Neural cell (in vitro differentiated cells): ENCODE results near the gene KPTN. TPM values are rescaled to one million over a fixed set of nuclear protein-coding genes. Genes with fewer than 3 reads are reported as not detected.

Experiments
- H2AFZ ChIP-seq: fragments of 200-600, 300-800 bp; sonication (generic), shearing (Covaris generic); 2 replicates; pipeline ENCODE4 v1.6.0; 2014; ENCODE audit warnings: low read depth, mild to moderate bottlenecking, antibody characterized with exemption, low read length, moderate library complexity
- H3F3A ChIP-seq: fragments of 200-600 bp; shearing (Covaris generic); 2 replicates; pipeline ENCODE4 v1.6.1; 2016; ENCODE audit warnings: mild to moderate bottlenecking, moderate library complexity, mixed read lengths, antibody characterized with exemption, low read length; ENCODE audit not compliant: insufficient read depth, poor library complexity, severe bottlenecking
- H3K27ac ChIP-seq: fragments of 200-600, 300-800 bp; sonication (generic), shearing (Covaris generic); 2 replicates; pipeline ENCODE4 v1.5.1; 2014; ENCODE audit warnings: mild to moderate bottlenecking, low read length, moderate library complexity
- H3K27me3 ChIP-seq: fragments of 300-800, 200-600 bp; sonication (generic), shearing (Covaris generic); 2 replicates; pipeline ENCODE4 v1.6.0; 2014; ENCODE audit warnings: mild to moderate bottlenecking, low read depth, low read length, moderate library complexity; ENCODE audit not compliant: insufficient read depth
- H3K36me3 ChIP-seq: fragments of 300-800, 200-600 bp; sonication (generic), shearing (Covaris generic); 2 replicates; pipeline ENCODE4 v1.5.1; 2014; ENCODE audit warnings: mild to moderate bottlenecking, antibody characterized with exemption, low read length, moderate library complexity; ENCODE audit not compliant: insufficient read depth
- H3K4me2 ChIP-seq: fragments of 300-800, 200-600 bp; sonication (generic), shearing (Covaris generic); 2 replicates; pipeline ENCODE4 v1.6.0; 2014; ENCODE audit warnings: mild to moderate bottlenecking, low read length
- H3K4me3 ChIP-seq: fragments of 300-800, 200-600 bp; sonication (generic), shearing (Covaris generic); 2 replicates; pipeline ENCODE4 v1.5.1; 2014; ENCODE audit warnings: mild to moderate bottlenecking, low read length, moderate library complexity
- H3K79me2 ChIP-seq: fragments of 200-600 bp; shearing (Covaris generic); replicated peaks from 2 replicates; pipeline ENCODE4 v1.6.0; 2014; ENCODE audit warnings: mild to moderate bottlenecking, low read length, moderate library complexity; ENCODE audit not compliant: insufficient read depth
- H3K9ac ChIP-seq: fragments of 300-800, 200-600 bp; sonication (generic), shearing (Covaris generic); 2 replicates; pipeline ENCODE4 v1.6.1; 2016; ENCODE audit warnings: mild to moderate bottlenecking, low read length, mixed read lengths
- H3K9me2 ChIP-seq: fragments of 200-600 bp; shearing (Covaris generic); 2 replicates; pipeline ENCODE4 v1.6.1; 2016; ENCODE audit warnings: mild to moderate bottlenecking, low read length, mixed read lengths; ENCODE audit not compliant: insufficient read depth
- H3K9me3 ChIP-seq: fragments of 200-600, 300-800 bp; sonication (generic), shearing (Covaris generic); 2 replicates; pipeline ENCODE4 v1.6.1; 2016; ENCODE audit warnings: mild to moderate bottlenecking, mixed run types, low read length, moderate library complexity, mixed read lengths
- H4K20me1 ChIP-seq: fragments of 200-600 bp; shearing (Covaris generic); 2 replicates; pipeline ENCODE4 v1.6.1; 2016; ENCODE audit warnings: mild to moderate bottlenecking, mixed run types; ENCODE audit not compliant: insufficient read depth
- CTCF ChIP-seq: fragments of 450-650 bp; IDR thresholded peaks from 2 replicates; pipeline ENCODE4 v1.5.1; 2014; ENCODE audit warnings: antibody characterized with exemption, mild to moderate bottlenecking, moderate library complexity; ENCODE audit not compliant: poor library complexity, severe bottlenecking
- EP300 ChIP-seq: fragments of 450-650 bp; conservative IDR thresholded peaks from 2 replicates; pipeline ENCODE4 v1.6.1; 2014; ENCODE audit warnings: antibody characterized with exemption, mild to moderate bottlenecking, moderate library complexity; ENCODE audit not compliant: poor library complexity, severe bottlenecking
- EZH2 ChIP-seq: fragments of 200-600, 300-800 bp; shearing (Covaris generic), sonication (generic); IDR thresholded peaks from 2 replicates; pipeline ENCODE4 v1.6.1; 2014; ENCODE audit warnings: antibody characterized with exemption, low read length, borderline replicate concordance, mild to moderate bottlenecking; ENCODE audit not compliant: insufficient read depth, poor library complexity, severe bottlenecking
- MXI1 ChIP-seq: fragments of 450-650 bp; conservative IDR thresholded peaks from 2 replicates; pipeline ENCODE4 v1.6.1; 2014; ENCODE audit warnings: antibody characterized with exemption, mild to moderate bottlenecking; ENCODE audit not compliant: poor library complexity, severe bottlenecking
- POLR2AphosphoS5 ChIP-seq: IDR thresholded peaks from 2 replicates; pipeline ENCODE4 v1.6.1; 2012
- RAD21 ChIP-seq: fragments of 450-650 bp; conservative IDR thresholded peaks from 2 replicates; pipeline ENCODE4 v1.6.1; 2014; ENCODE audit warnings: antibody characterized with exemption, mild to moderate bottlenecking, moderate library complexity
- REST ChIP-seq: IDR thresholded peaks from 2 replicates; pipeline ENCODE4 v1.6.1; 2012; ENCODE audit warnings: borderline replicate concordance
- SMC3 ChIP-seq: fragments of 450-650 bp; conservative IDR thresholded peaks from 2 replicates; pipeline ENCODE4 v1.6.1; 2014; ENCODE audit warnings: antibody characterized with exemption, mild to moderate bottlenecking, moderate library complexity; ENCODE audit not compliant: poor library complexity
- TAF1 ChIP-seq: IDR thresholded peaks from 2 replicates; pipeline ENCODE4 v1.6.1; 2012; ENCODE audit warnings: low read depth
- polyA plus RNA-seq: library from polyadenylated mRNA; depleted of rRNA; stranded (reverse); fragments of >200 nt; gene quantifications from 2 replicates; pipeline ENCODE4 v1.2.3, GENCODE V29; 2014

KPTN gene
- polyA plus RNA-seq, 1 donor from 2014 or later = 23.8 TPM

GRCh38 chr19:47498561-47498960 is 14.5 kb upstream of the KPTN start:
- no peaks in the 10 kb centered on the region for H3K9me2 ChIP-seq
- no peak overlapping the region for H2AFZ ChIP-seq
- H3K9ac ChIP-seq = no peak overlapping the region
- no peaks in the 10 kb centered on the region for H3K79me2 ChIP-seq
- H3K9me3 ChIP-seq = no peaks in the 10 kb centered on the region
- H3K36me3 ChIP-seq = no peaks in the 10 kb centered on the region
- no peak overlapping the region for H3K4me2 ChIP-seq
- no peaks in the 10 kb centered on the region for H4K20me1 ChIP-seq
- no peak overlapping the region for H3K4me3 ChIP-seq
- no peaks in the 10 kb centered on the region for H3F3A ChIP-seq
- TF ChIP-seq RAD21 = no peak
- H3K27ac ChIP-seq = no peak overlapping the region
- H3K27me3 ChIP-seq = no peaks in the 10 kb centered on the region

GRCh38 chr19:47497821-47498520 is 14.0 kb upstream of the KPTN start:
- no peaks in the 10 kb centered on the region for H3K27me3 ChIP-seq
- H3K27ac ChIP-seq = no peak overlapping the region
- H3F3A ChIP-seq = no peaks in the 10 kb centered on the region
- H4K20me1 ChIP-seq = no peaks in the 10 kb centered on the region
- H3K9ac ChIP-seq = no peak overlapping the region
- H3K36me3 ChIP-seq = no peaks in the 10 kb centered on the region
- H3K9me3 ChIP-seq = no peaks in the 10 kb centered on the region
- H2AFZ ChIP-seq = no peak overlapping the region
- H3K4me3 ChIP-seq = no peak overlapping the region
- H3K4me2 ChIP-seq = no peak overlapping the region
- H3K9me2 ChIP-seq = no peaks in the 10 kb centered on the region
- TF ChIP-seq MXI1 (no peak), EP300 (no peak), CTCF (no peak), SMC3 (no peak), TAF1 (no peak), RAD21 (no peak), EZH2 (no peak)
- no peaks in the 10 kb centered on the region for H3K79me2 ChIP-seq

GRCh38 chr19:47497050-47497766 is 13.2 kb upstream of the KPTN start:
- TF ChIP-seq MXI1 = no peak
- no peak for TF ChIP-seq TAF1
- TF ChIP-seq POLR2AphosphoS5 = no peak
- TF ChIP-seq CTCF = no peak
- TF ChIP-seq RAD21 = no peak
- TF ChIP-seq SMC3 = no peak
- no peak for TF ChIP-seq EP300
- TF ChIP-seq EZH2 = no peak
- TF ChIP-seq REST = no peak
- H3K27me3 ChIP-seq = no peaks in the 10 kb centered on the region
- no peaks in the 10 kb centered on the region for H3K9me3 ChIP-seq
- H3K4me2 ChIP-seq = no peak overlapping the region
- no peaks in the 10 kb centered on the region for H3F3A ChIP-seq
- no peaks in the 10 kb centered on the region for H4K20me1 ChIP-seq
- no peak overlapping the region for H3K4me3 ChIP-seq
- H3K36me3 ChIP-seq = no peaks in the 10 kb centered on the region
- no peaks in the 10 kb centered on the region for H3K79me2 ChIP-seq
- no peak overlapping the region for H2AFZ ChIP-seq
- H3K9me2 ChIP-seq = no peaks in the 10 kb centered on the region
- no peak overlapping the region for H3K9ac ChIP-seq
- no peak overlapping the region for H3K27ac ChIP-seq
